OCI-LY7 (cell line): ENCODE data around the gene ACOD1. TPM values are rescaled to one million over a fixed set of nuclear protein-coding genes. Genes with fewer than 3 reads are reported as not detected.
"Not testable (repeated sequence)": the region's sequence is repeated elsewhere in the genome, so short reads cannot be mapped to it uniquely, and the experiment has no call there.

ENCODE experiments used
- BruUV-seq: library from RNA; stranded (reverse); fragments of 400-500 nt; replicated peaks from 2 replicates; lab custom pipeline; 2021; lab: Mats Ljungman, UMichigan
- CTCF ChIA-PET: fragments of 300-600 bp; sonication (Branson Sonifier 250); formaldehyde crosslinking; loops from one replicate; lab custom pipeline; 2022; ENCODE audit warnings: antibody characterized with exemption; ENCODE audit not compliant: unreplicated experiment; lab: Charles Lee
- POLR2A ChIA-PET: fragments of 300-600 bp; sonication (Branson Sonifier 250); formaldehyde crosslinking; loops from one replicate; lab custom pipeline; 2022; ENCODE audit warnings: antibody characterized with exemption; lab: Charles Lee
- DNase-seq: peaks from one replicate; pipeline ENCODE4 v3.0.0-alpha.2; 2015; ENCODE audit warnings: low spot score
- H2AFZ ChIP-seq: fragments of 200-600 bp; sonication (generic), shearing (Covaris generic); 2 replicates; pipeline ENCODE4 v1.6.1; 2014; ENCODE audit warnings: mild to moderate bottlenecking, antibody characterized with exemption, low read length, moderate library complexity
- H3K27ac ChIP-seq: fragments of 200-600 bp; sonication (generic); 2 replicates; pipeline ENCODE4 v1.5.1; 2014; ENCODE audit warnings: mixed run types, low read depth, mild to moderate bottlenecking, moderate library complexity, low read length, inconsistent platforms; ENCODE audit not compliant: poor library complexity, severe bottlenecking
- H3K36me3 ChIP-seq: fragments of 200-600 bp; sonication (generic); 2 replicates; pipeline ENCODE4 v1.6.1; 2014; ENCODE audit warnings: mild to moderate bottlenecking, antibody characterized with exemption, low read length, moderate library complexity, mixed read lengths; ENCODE audit not compliant: insufficient read depth
- H3K4me1 ChIP-seq: fragments of 200-600 bp; sonication (generic); 2 replicates; pipeline ENCODE4 v1.5.1; 2014; ENCODE audit warnings: mild to moderate bottlenecking, low read length; ENCODE audit not compliant: insufficient read depth, poor library complexity, severe bottlenecking
- H3K4me2 ChIP-seq: fragments of 200-600 bp; sonication (generic); 2 replicates; pipeline ENCODE4 v1.6.1; 2014; ENCODE audit warnings: mild to moderate bottlenecking, low read length
- H3K4me3 ChIP-seq: fragments of 200-600 bp; sonication (generic); 2 replicates; pipeline ENCODE4 v1.5.1; 2014; ENCODE audit warnings: mild to moderate bottlenecking, low read depth, low read length; ENCODE audit not compliant: poor library complexity, severe bottlenecking
- H3K79me2 ChIP-seq: fragments of 200-600 bp; sonication (generic); 2 replicates; pipeline ENCODE4 v1.6.1; 2016; ENCODE audit warnings: low read depth, mild to moderate bottlenecking, low read length, moderate library complexity, mixed read lengths; ENCODE audit not compliant: insufficient read depth
- H3K9me2 ChIP-seq: fragments of 200-600 bp; sonication (generic); 2 replicates; pipeline ENCODE4 v1.6.1; 2016; ENCODE audit warnings: mild to moderate bottlenecking, low read length, mixed read lengths; ENCODE audit not compliant: insufficient read depth
- H3K9me3 ChIP-seq: fragments of 200-600 bp; sonication (generic); 2 replicates; pipeline ENCODE4 v1.6.1; 2014; ENCODE audit warnings: mild to moderate bottlenecking, mixed run types, low read length, mixed read lengths
- H4K20me1 ChIP-seq: fragments of 200-600 bp; sonication (generic); 2 replicates; pipeline ENCODE4 v1.6.1; 2014; ENCODE audit warnings: mild to moderate bottlenecking, antibody characterized with exemption, low read length, moderate library complexity, mixed read lengths; ENCODE audit not compliant: insufficient read depth
- CTCF ChIP-seq: fragments of 200-600 bp; sonication (generic); conservative IDR thresholded peaks from 2 replicates; pipeline ENCODE4 v1.5.1; 2014; ENCODE audit warnings: mild to moderate bottlenecking, antibody characterized with exemption, low read length, moderate library complexity, mixed read lengths
- EZH2phosphoT487 ChIP-seq: fragments of 200-600 bp; sonication (generic); IDR thresholded peaks from 2 replicates; pipeline ENCODE4 v1.6.1; 2018; ENCODE audit warnings: low read depth, borderline replicate concordance, mild to moderate bottlenecking, mixed run types, antibody characterized with exemption, low read length, moderate library complexity, mixed read lengths
- intact Hi-C: fragments of 100-400 bp; cut with micrococcal nuclease; formaldehyde crosslinking; loops from one replicate; pipeline ENCODE4 v1.10.0; 2022; ENCODE audit not compliant: unreplicated experiment
- total RNA-seq, 2 experiments: library from RNA; depleted of rRNA in 1 of 2; stranded (reverse); fragments of >200 nt in 1 of 2; shearing (Covaris generic) in 1 of 2; gene quantifications; 2 replicates each; pipeline ENCODE4 v1.2.3, GENCODE V29; 2014 to 2022

ACOD1 gene
- total RNA-seq, 2 experiments from 2014 or later: not detected

GRCh38 chr13:76958841-76959432 is 10.6 kb downstream of the ACOD1 start:
- no peak for DNase-seq
- Histone ChIP-seq H3K9me2 (no peaks in the 10 kb centered on the region), H3K9me3 (peaks cover 11% of the 10 kb centered on the region; the same call in 1 of the 2 replicates), H3K79me2 (no peaks in the 10 kb centered on the region), H3K27ac (no peak overlapping the region), H4K20me1 (no peaks in the 10 kb centered on the region), H3K4me3 (no peak overlapping the region), H3K4me1 (no peaks in the 10 kb centered on the region), H3K4me2 (no peak overlapping the region), H3K36me3 (no peaks in the 10 kb centered on the region), H2AFZ (no peak overlapping the region)
- intact Hi-C loops: no loop called here
- BruUV-seq: no TSS peak
- ChIA-PET POLR2A (no interaction called here), CTCF (no interaction called here)
- no peak for TF ChIP-seq CTCF
- TF ChIP-seq EZH2phosphoT487: no peak

- H2AFZ ChIP-seq, H3K9me2 ChIP-seq, BruUV-seq, H3K36me3 ChIP-seq, H4K20me1 ChIP-seq, H3K4me3 ChIP-seq, intact Hi-C loops, CTCF ChIA-PET, H3K4me2 ChIP-seq, H3K4me1 ChIP-seq, H3K27ac ChIP-seq, H3K79me2 ChIP-seq: not testable (repeated sequence)
- H3K9me3 ChIP-seq: peaks cover 11% of the 10 kb centered on the region; the same call in 1 of the 2 replicates
- POLR2A ChIA-PET: interaction anchor here (0.6 kb wide), 1 partner anchor 1294 kb away, joined by 3 read pairs; no protein-coding TSS in a partner anchor
- peak; percentile 18 for DNase-seq
These were observed 11.4 kb downstream of the ACOD1 start for GRCh38 chr13:76959734-76960133.

- H4K20me1 ChIP-seq: no peaks in the 10 kb centered on the region
- TF ChIP-seq EZH2phosphoT487 (no peak), CTCF (no peak)
- no peaks in the 10 kb centered on the region for H3K9me3 ChIP-seq
- no peaks in the 10 kb centered on the region for H3K4me1 ChIP-seq
- H3K9me2 ChIP-seq: no peaks in the 10 kb centered on the region
- H3K4me3 ChIP-seq: no peak overlapping the region
- intact Hi-C loops: no loop called here
- no peak overlapping the region for H2AFZ ChIP-seq
- DNase-seq: no peak
- no peaks in the 10 kb centered on the region for H3K79me2 ChIP-seq
- H3K4me2 ChIP-seq: no peak overlapping the region
- H3K27ac ChIP-seq: no peak overlapping the region
- ChIA-PET POLR2A (no interaction called here), CTCF (no interaction called here)
- no peaks in the 10 kb centered on the region for H3K36me3 ChIP-seq
- BruUV-seq: no TSS peak
These were observed 17.6 kb downstream of the ACOD1 start for GRCh38 chr13:76965759-76966421.
